ENCODE measurements around the gene TMPO.
A peak's percentile ranks its signal among the peaks of the same experiment; 100 is the strongest.
"Not testable (repeated sequence)": the region's sequence is repeated elsewhere in the genome, so short reads cannot be mapped to it uniquely, and the experiment has no call there.

TMPO gene

DNA sequence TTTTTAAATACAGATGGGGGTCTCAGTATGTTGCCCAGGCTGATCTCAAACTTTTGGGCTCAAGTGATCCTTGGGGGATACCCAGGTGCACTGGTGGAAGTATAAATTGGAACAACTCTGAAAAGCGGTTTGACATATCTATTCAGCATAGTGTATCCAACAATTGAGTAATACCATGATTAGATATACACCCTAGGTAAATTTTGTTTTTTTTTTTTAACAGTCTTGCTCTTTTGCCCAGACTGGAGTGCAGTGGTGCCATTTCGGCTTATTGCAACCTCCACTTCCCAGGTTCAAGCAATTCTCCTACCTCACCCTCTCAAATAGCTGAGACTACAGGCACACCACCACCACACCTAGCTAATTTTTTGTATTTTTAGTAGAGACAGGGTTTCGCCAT is 46.5 kb downstream of the TMPO start:
- TF ChIP-seq, protein P1, sequence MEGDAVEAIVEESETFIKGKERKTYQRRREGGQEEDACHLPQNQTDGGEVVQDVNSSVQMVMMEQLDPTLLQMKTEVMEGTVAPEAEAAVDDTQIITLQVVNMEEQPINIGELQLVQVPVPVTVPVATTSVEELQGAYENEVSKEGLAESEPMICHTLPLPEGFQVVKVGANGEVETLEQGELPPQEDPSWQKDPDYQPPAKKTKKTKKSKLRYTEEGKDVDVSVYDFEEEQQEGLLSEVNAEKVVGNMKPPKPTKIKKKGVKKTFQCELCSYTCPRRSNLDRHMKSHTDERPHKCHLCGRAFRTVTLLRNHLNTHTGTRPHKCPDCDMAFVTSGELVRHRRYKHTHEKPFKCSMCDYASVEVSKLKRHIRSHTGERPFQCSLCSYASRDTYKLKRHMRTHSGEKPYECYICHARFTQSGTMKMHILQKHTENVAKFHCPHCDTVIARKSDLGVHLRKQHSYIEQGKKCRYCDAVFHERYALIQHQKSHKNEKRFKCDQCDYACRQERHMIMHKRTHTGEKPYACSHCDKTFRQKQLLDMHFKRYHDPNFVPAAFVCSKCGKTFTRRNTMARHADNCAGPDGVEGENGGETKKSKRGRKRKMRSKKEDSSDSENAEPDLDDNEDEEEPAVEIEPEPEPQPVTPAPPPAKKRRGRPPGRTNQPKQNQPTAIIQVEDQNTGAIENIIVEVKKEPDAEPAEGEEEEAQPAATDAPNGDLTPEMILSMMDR (conservative IDR thresholded peaks at IDR 0.05; ENCODE audit: low read depth, low read length): no peak
- DNase-seq (ENCODE audit: low read depth): no peak
- H3K4me3 ChIP-seq (ENCODE audit: low read depth, low read length): no peak overlapping the region

DNA sequence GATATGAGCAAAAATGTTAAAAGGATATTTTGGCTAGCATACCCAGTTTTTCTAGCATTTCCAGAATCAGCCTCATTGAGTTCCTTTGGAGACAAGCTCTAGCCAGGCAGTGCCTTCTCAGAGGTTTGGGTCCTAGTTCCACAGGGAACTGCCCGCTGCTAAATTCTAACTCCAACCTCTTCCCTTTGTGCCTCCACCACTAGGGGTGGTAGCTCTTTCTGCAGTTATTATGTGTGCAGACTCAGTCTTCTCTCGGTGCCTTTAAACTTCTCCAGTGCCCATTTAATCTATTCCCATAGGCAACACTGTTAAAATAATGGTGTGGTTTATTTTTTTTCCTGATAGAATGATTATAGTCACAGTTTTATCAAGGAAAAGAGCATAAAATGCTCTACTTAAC is 56.6 kb downstream of the TMPO start:
- TF ChIP-seq, protein P1 (conservative IDR thresholded peaks at IDR 0.05; ENCODE audit: low read depth, low read length): peak; percentile 58
- H3K4me3 ChIP-seq (ENCODE audit: low read depth, low read length): no peak overlapping the region
- DNase-seq (ENCODE audit: low read depth): no peak

DNA sequence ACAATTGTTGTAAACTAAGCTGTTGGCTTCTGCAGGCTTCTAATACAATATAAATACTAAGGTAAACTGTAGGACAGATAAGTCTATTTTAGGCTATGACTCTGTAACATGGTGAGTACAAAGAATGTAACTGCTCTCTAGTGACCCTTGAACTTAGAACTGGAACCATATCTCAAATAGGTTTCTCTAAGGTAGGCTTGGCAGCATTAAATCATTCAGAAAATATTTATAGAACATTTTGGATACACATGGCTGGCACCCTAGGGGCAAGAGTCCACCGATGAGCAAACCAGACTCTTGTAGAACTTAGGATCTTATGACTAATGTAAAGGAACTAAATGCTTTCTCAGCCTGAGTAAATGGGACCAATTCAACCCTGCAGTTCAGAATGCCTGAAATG is 58.7 kb downstream of the TMPO start:
- DNase-seq (ENCODE audit: low read depth): no peak
- TF ChIP-seq, protein P1 (conservative IDR thresholded peaks at IDR 0.05; ENCODE audit: low read depth, low read length): no peak
- no peak overlapping the region for H3K4me3 ChIP-seq (ENCODE audit: low read depth, low read length)

DNA sequence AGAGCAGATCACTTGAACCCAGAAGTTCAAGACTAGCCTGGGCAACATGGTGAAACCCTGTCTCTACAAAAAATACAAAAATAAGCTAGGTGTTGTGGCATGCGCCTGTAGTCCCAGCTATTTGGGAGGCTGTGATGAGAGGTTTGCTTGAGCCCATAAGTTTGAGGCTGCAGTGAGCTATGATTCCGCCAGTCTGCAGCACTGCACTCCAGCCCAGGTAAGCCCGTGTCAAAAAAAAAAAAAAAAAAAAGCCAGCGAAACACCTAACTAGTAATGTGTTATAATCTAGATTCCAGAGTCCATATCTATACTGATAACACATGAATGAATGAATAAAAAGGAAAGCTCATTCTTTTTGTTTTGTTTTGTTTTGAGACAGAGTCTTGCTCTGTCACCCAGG is 59.6 kb downstream of the TMPO start:
- no peak for DNase-seq (ENCODE audit: low read depth)
- no peak overlapping the region for H3K4me3 ChIP-seq (ENCODE audit: low read depth, low read length)
- TF ChIP-seq, protein P1 (conservative IDR thresholded peaks at IDR 0.05; ENCODE audit: low read depth, low read length): no peak

DNA sequence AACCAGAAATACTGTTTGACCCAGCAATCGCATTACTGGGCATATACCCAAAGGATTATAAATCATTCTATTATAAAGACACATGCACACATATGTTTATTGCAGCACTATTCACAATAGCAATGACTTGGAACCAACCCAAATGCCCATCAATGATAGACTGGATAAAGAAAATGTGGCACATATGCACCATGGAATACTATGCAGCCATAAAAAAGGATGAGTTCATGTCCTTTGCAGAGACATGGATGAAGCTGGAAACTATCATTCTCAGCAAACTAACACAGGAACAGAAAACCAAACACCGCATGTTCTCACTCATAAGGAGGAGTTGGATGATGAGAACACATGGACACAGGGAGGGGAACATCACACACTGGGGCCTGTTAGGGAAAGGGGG is 61.4 kb downstream of the TMPO start:
- not testable (repeated sequence) for H3K4me3 ChIP-seq (ENCODE audit: low read depth, low read length); DNase-seq (ENCODE audit: low read depth)

DNA sequence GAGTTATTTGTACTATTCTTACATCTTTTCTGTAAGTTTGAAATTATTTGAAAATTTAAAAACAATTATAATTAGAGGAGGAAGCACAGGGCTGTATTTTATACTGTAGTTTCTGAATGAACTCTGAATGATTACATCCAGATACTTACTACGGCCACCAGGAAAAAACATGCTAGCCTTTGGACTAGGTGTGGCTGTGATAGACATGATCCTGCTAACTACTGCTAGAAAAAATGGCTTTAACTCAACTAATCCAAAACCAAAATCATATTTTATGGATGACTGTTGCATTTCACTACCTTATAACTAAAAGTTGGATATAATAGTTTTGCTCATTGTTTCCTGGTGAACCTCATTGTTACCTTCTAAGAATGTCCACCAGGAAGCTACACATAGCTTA is 63.0 kb downstream of the TMPO start:
- no peak overlapping the region for H3K4me3 ChIP-seq (ENCODE audit: low read depth, low read length)
- no peak for DNase-seq (ENCODE audit: low read depth)
- TF ChIP-seq, protein P1 (conservative IDR thresholded peaks at IDR 0.05; ENCODE audit: low read depth, low read length): no peak

DNA sequence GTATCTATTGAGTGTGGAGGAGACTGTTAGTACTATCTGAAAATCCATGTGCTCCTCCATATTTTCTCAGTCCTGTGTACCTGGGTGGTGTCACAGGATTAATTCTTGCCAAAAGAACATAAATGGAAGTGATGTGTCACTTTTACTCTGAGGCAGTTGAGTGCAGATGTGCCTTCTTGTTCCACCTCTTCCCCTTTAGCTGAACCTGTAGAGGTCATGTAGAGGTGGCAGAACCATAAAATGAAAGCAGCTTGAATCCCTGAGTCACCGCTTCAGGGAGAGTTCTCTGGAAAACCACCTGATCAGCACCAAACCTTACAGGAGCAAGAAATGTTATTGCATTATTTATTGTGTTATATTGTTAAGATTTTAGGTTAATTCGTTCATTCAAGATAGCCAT is 63.4 kb downstream of the TMPO start:
- peak; percentile 85 for DNase-seq (ENCODE audit: low read depth)
- TF ChIP-seq, protein P1 (conservative IDR thresholded peaks at IDR 0.05; ENCODE audit: low read depth, low read length): no peak
- H3K4me3 ChIP-seq (ENCODE audit: low read depth, low read length): no peak overlapping the region

DNA sequence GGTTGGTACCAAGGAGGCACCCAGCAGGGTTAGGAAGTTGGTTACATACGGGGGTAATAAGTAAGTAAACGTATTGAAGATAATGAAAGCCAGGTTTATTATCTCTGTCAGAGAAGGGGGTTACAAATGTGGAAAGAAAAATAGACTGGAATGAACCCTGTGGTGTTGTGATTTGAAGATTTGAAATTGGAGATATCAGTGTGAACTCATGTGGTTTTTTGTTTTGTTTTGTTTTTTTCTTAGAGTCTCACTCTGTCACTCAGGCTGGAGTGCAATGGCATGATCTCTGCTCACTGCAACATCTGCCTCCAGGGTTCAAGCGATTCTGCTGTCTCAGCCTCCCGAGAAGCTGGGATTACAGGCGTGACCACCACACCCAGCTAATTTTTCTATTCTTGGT is 64.0 kb downstream of the TMPO start:
- H3K4me3 ChIP-seq (ENCODE audit: low read depth, low read length): no peak overlapping the region
- TF ChIP-seq, protein P1 (conservative IDR thresholded peaks at IDR 0.05; ENCODE audit: low read depth, low read length): no peak
- DNase-seq (ENCODE audit: low read depth): peak; percentile 34
